GM23248 (cell line): ENCODE measurements around the gene USP22. TPM values are rescaled to one million over a fixed set of nuclear protein-coding genes. Genes with fewer than 3 reads are reported as not detected.
A peak's percentile ranks its signal among the peaks of the same experiment; 100 is the strongest.

Source experiments
- DNase-seq: peaks from one replicate; pipeline ENCODE4 v3.0.0-alpha.2; 2015
- H2AFZ ChIP-seq: fragments of 200-600 bp; sonication (generic); 2 replicates; pipeline ENCODE4 v1.6.1; 2016; ENCODE audit warnings: antibody characterized with exemption
- H3F3A ChIP-seq: fragments of 200-600 bp; sonication (generic); 2 replicates; pipeline ENCODE4 v1.6.1; 2016; ENCODE audit warnings: mild to moderate bottlenecking, antibody characterized with exemption, mixed run types; ENCODE audit not compliant: insufficient read depth
- H3K27ac ChIP-seq: fragments of 200-600 bp; sonication (generic); 2 replicates; pipeline ENCODE4 v1.5.1; 2016; ENCODE audit warnings: mild to moderate bottlenecking
- H3K27me3 ChIP-seq: fragments of 200-600 bp; sonication (generic); replicated peaks from 2 replicates; pipeline ENCODE4 v1.6.1; 2016; ENCODE audit warnings: mild to moderate bottlenecking; ENCODE audit not compliant: insufficient read depth
- H3K36me3 ChIP-seq: fragments of 200-600 bp; sonication (generic); 2 replicates; pipeline ENCODE4 v1.6.1; 2016; ENCODE audit warnings: low read depth, mild to moderate bottlenecking
- H3K4me1 ChIP-seq: fragments of 200-600 bp; sonication (generic); 2 replicates; pipeline ENCODE4 v1.6.1; 2016; ENCODE audit warnings: mild to moderate bottlenecking; ENCODE audit not compliant: insufficient read depth
- H3K4me2 ChIP-seq: fragments of 200-600 bp; sonication (generic); one replicate; pipeline ENCODE4 v1.6.1; 2016; ENCODE audit warnings: mild to moderate bottlenecking; ENCODE audit not compliant: unreplicated experiment
- H3K4me3 ChIP-seq: fragments of 200-600 bp; sonication (generic); 2 replicates; pipeline ENCODE4 v1.5.1; 2016; ENCODE audit warnings: mild to moderate bottlenecking
- H3K79me2 ChIP-seq: fragments of 200-600 bp; sonication (generic); 2 replicates; pipeline ENCODE4 v1.6.1; 2016; ENCODE audit warnings: mild to moderate bottlenecking; ENCODE audit not compliant: insufficient read depth
- H3K9ac ChIP-seq: fragments of 200-600 bp; sonication (generic); 2 replicates; pipeline ENCODE4 v1.6.1; 2016; ENCODE audit warnings: mild to moderate bottlenecking
- H3K9me2 ChIP-seq: fragments of 200-600 bp; sonication (generic); 2 replicates; pipeline ENCODE4 v1.6.1; 2016; ENCODE audit warnings: mixed run types, mild to moderate bottlenecking, moderate library complexity; ENCODE audit not compliant: insufficient read depth
- H3K9me3 ChIP-seq: fragments of 200-600 bp; sonication (generic); one replicate; pipeline ENCODE4 v1.6.1; 2017; ENCODE audit warnings: low read depth
- H4K20me1 ChIP-seq: fragments of 200-600 bp; sonication (generic); 2 replicates; pipeline ENCODE4 v1.6.0; 2016; ENCODE audit not compliant: insufficient read depth
- EZH2 ChIP-seq: fragments of 200-600 bp; sonication (generic); IDR thresholded peaks from 2 replicates; pipeline ENCODE4 v1.6.1; 2018; ENCODE audit warnings: antibody characterized with exemption, mild to moderate bottlenecking; ENCODE audit not compliant: insufficient read depth, poor library complexity, severe bottlenecking
- EZH2phosphoT487 ChIP-seq: fragments of 200-600 bp; sonication (generic); IDR thresholded peaks from 2 replicates; pipeline ENCODE4 v1.6.1; 2018; ENCODE audit warnings: antibody characterized with exemption, moderate library complexity, mild to moderate bottlenecking, low read depth; ENCODE audit not compliant: insufficient read depth
- WGBS, 2 experiments: methylation state at CpG; one replicate each; pipeline ENCODE4 v1.1.6; 2015 to 2017; ENCODE audit warnings: low lambda C conversion rate in 2 of 2, low coverage in 1 of 2; ENCODE audit errors: missing lambda C conversion rate in 2 of 2; 5-methylcytosine and 5-hydroxymethylcytosine counted together
- in situ Hi-C: fragments of 300-500 bp; cut with MboI; formaldehyde crosslinking; loops from 2 replicates; pipeline ENCODE4 v1.15.0; 2020
- polyA plus RNA-seq: library from polyadenylated mRNA; unstranded; fragments of >200 nt; fragmentation: Nextera tagmentation; extraction: Ambion mirVana; gene quantifications from 2 replicates; pipeline ENCODE4 v1.2.1, GENCODE V29; 2016
- total RNA-seq: library from RNA; depleted of rRNA; stranded (reverse); fragments of >200 nt; shearing (Covaris generic); gene quantifications from 2 replicates; pipeline ENCODE4 v1.2.3, GENCODE V29; 2014

USP22 gene
- total and polyA plus RNA-seq, 2 experiments from 2014 or later: 75.1 to 154 TPM

GRCh38 chr17:21072745-21073197 is 30.0 kb upstream of the USP22 start:
- Histone ChIP-seq H2AFZ (no peak overlapping the region), H3K27me3 (no peaks in the 10 kb centered on the region), H3K9me3 (no peaks in the 10 kb centered on the region), H3K4me1 (peaks cover 9% of the 10 kb centered on the region; the same call in 1 of the 2 replicates), H3K9me2 (no peaks in the 10 kb centered on the region), H3K79me2 (no peaks in the 10 kb centered on the region), H3K4me3 (no peak overlapping the region), H4K20me1 (no peaks in the 10 kb centered on the region), H3F3A (peaks cover 5% of the 10 kb centered on the region; the same call in 1 of the 2 replicates), H3K27ac (no peak overlapping the region), H3K4me2 (no peak overlapping the region), H3K36me3 (no peaks in the 10 kb centered on the region), H3K9ac (no peak overlapping the region)
- TF ChIP-seq EZH2phosphoT487 (no peak), EZH2 (no peak)
- no peak for DNase-seq
- WGBS, 2 experiments: 85% methylated on average over 6 to 11 of the region's 11 CpGs
- in situ Hi-C loops: no loop called here

GRCh38 chr17:21066394-21066793 is 23.6 kb upstream of the USP22 start:
- 4 to 20% methylated on average over 2 of the region's 2 CpGs for WGBS, 2 experiments
- Histone ChIP-seq H3K4me2 (no peak overlapping the region), H3K9me3 (no peaks in the 10 kb centered on the region), H3K79me2 (no peaks in the 10 kb centered on the region), H3F3A (no peaks in the 10 kb centered on the region), H3K27ac (no peak overlapping the region), H3K9ac (no peak overlapping the region), H2AFZ (no peak overlapping the region), H4K20me1 (no peaks in the 10 kb centered on the region), H3K36me3 (no peaks in the 10 kb centered on the region), H3K4me1 (no peaks in the 10 kb centered on the region), H3K27me3 (no peaks in the 10 kb centered on the region), H3K4me3 (no peak overlapping the region), H3K9me2 (no peaks in the 10 kb centered on the region)
- in situ Hi-C loops: no loop called here
- TF ChIP-seq EZH2phosphoT487 (no peak), EZH2 (no peak)
- DNase-seq: peak; percentile 45

GRCh38 chr17:21061971-21062526 is 19.2 kb upstream of the USP22 start:
- no peaks in the 10 kb centered on the region for H3K9me2 ChIP-seq
- H3K36me3 ChIP-seq: no peaks in the 10 kb centered on the region
- no peaks in the 10 kb centered on the region for H3F3A ChIP-seq
- H3K79me2 ChIP-seq: no peaks in the 10 kb centered on the region
- no peak overlapping the region for H3K9ac ChIP-seq
- H3K4me1 ChIP-seq: no peaks in the 10 kb centered on the region
- no peak for DNase-seq
- H3K27me3 ChIP-seq: no peaks in the 10 kb centered on the region
- in situ Hi-C loops: no loop called here
- no peak overlapping the region for H3K4me3 ChIP-seq
- no peak overlapping the region for H3K27ac ChIP-seq
- no peaks in the 10 kb centered on the region for H3K9me3 ChIP-seq
- H4K20me1 ChIP-seq: no peaks in the 10 kb centered on the region
- TF ChIP-seq EZH2phosphoT487 (no peak), EZH2 (no peak)
- no peak overlapping the region for H2AFZ ChIP-seq
- H3K4me2 ChIP-seq: no peak overlapping the region
- 43 to 49% methylated on average over 7 of the region's 7 CpGs for WGBS, 2 experiments

GRCh38 chr17:21061158-21061835 is 18.5 kb upstream of the USP22 start:
- H3K4me3 ChIP-seq: no peak overlapping the region
- no peak overlapping the region for H3K4me2 ChIP-seq
- no peak overlapping the region for H2AFZ ChIP-seq
- H4K20me1 ChIP-seq: no peaks in the 10 kb centered on the region
- H3K79me2 ChIP-seq: no peaks in the 10 kb centered on the region
- no peaks in the 10 kb centered on the region for H3F3A ChIP-seq
- no peaks in the 10 kb centered on the region for H3K36me3 ChIP-seq
- in situ Hi-C loops: no loop called here
- TF ChIP-seq EZH2phosphoT487: no peak
- no peak for TF ChIP-seq EZH2
- H3K9ac ChIP-seq: no peak overlapping the region
- no peak overlapping the region for H3K27ac ChIP-seq
- H3K4me1 ChIP-seq: no peaks in the 10 kb centered on the region
- H3K9me2 ChIP-seq: no peaks in the 10 kb centered on the region
- H3K9me3 ChIP-seq: no peaks in the 10 kb centered on the region
- no peak for DNase-seq
- 70 to 74% methylated on average over 13 of the region's 13 CpGs for WGBS, 2 experiments
- H3K27me3 ChIP-seq: no peaks in the 10 kb centered on the region

- H3K36me3 ChIP-seq: no peaks in the 10 kb centered on the region
- H3K9me2 ChIP-seq: no peaks in the 10 kb centered on the region
- H4K20me1 ChIP-seq: no peaks in the 10 kb centered on the region
- WGBS, 2 experiments: 76 to 77% methylated on average over 7 of the region's 7 CpGs
- H3K27ac ChIP-seq: no peak overlapping the region
- no peak overlapping the region for H2AFZ ChIP-seq
- TF ChIP-seq EZH2: no peak
- TF ChIP-seq EZH2phosphoT487: no peak
- no peaks in the 10 kb centered on the region for H3K4me1 ChIP-seq
- H3K9me3 ChIP-seq: no peaks in the 10 kb centered on the region
- H3K79me2 ChIP-seq: no peaks in the 10 kb centered on the region
- H3K27me3 ChIP-seq: no peaks in the 10 kb centered on the region
- DNase-seq: no peak
- H3F3A ChIP-seq: no peaks in the 10 kb centered on the region
- H3K4me3 ChIP-seq: no peak overlapping the region
- in situ Hi-C loops: no loop called here
- no peak overlapping the region for H3K4me2 ChIP-seq
- no peak overlapping the region for H3K9ac ChIP-seq
These were observed 16.9 kb upstream of the USP22 start for GRCh38 chr17:21059761-21060160.
